Glomerular endothelial cell (primary cell): ENCODE measurements around the gene ATP11C. TPM values are rescaled to one million over a fixed set of nuclear protein-coding genes. Genes with fewer than 3 reads are reported as not detected.
"Not testable (repeated sequence)": the region's sequence is repeated elsewhere in the genome, so short reads cannot be mapped to it uniquely, and the experiment has no call there.

Source experiments
- DNase-seq: peaks from one replicate; pipeline ENCODE4 v3.0.0-alpha.2; 2011; ENCODE audit warnings: low read depth, low spot score; ENCODE audit errors: extremely low read depth
- total RNA-seq: library from RNA; depleted of rRNA; stranded (reverse); fragments of >200 nt; gene quantifications from 2 replicates; pipeline ENCODE4 v1.2.3, GENCODE V29; 2015

ATP11C gene
- total RNA-seq, 1 donor from 2014 or later, result 48.0 TPM

DNA sequence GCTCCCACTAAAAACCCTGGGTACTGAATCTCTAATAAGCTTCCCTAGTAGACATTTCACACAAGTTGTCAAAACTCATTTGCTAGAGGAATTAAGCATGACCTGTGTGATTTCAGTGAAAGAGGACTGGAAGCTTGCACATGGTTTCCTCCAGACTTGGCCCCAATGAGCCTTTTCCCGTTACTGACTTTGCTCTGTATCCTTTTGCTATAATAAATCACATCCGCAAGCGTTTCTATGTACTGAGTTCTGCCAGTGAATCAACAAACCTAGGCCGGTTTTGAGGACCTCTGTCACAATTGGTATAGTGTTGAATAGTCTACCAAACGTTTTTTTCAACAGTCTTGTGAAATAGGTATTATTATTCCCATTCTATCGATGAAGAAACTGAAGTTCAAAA is 8.2 kb downstream of the ATP11C start:
- DNase-seq, result peak; percentile 58

DNA sequence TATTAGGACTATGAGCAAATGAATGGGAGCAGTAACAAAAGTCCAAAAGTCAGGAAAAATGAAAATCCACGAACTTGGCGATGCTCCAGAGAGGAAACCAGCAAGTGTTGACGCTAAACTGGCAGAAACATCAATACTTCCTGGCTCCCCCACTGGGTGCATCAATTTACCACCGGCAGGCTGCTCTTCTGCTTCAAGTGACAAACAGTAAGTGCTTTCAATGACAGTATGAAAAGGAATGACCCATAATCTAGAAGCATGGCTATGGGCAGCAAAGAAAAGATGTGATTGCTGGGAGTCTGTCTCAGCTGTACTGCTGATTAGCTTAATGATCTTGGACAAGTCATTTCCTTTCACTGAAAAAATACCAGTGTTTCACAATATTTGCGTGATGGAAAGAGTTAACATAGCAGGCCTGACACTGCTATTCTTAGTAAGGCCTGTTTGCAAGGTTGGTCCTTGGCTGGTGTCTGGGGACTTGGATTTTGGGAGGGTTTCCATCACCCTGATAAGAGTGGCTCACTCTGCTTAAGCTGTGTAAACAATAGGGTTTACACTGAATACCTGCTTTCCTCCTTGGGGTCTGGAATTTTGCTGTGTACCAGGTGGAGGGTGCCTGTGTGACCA is 8.7 kb downstream of the ATP11C start:
- no peak for DNase-seq

DNA sequence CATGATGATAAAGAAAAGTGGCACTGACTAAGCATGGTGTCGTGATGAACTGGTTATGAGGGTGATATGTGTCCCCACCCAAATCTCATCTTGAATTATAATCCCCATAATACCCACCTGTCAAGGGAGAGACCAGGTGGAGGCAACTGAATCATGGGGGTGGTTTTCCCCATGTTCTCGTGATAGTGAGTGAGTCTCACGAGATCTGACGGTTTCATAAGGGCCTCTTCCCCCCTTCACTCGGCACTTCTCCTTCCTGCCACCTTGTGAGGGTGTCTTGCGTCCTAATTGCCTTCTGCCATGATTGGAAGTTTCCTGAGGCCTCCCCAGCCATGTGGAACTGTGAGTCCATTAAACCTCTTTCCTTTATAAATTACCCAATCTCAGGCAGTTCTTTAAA is 11.7 kb downstream of the ATP11C start:
- DNase-seq, result not testable (repeated sequence)

DNA sequence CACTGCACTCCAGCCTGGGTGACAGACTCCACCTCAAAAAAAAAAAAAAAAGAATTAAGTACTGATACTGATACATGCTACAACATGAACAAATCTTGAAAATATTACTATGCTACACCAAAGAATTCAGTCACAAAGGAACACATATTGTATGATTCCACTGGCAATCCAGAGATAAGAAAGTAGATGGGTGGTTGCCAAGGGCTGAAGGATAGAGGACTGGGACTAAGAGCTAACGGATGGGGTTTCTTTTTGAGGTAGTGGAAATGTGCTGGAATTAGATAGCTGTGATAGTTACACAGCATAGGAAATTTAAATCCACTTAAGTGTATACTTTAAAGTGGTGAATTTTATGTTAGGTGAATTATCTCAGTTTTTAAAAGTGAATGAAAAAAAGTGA is 12.5 kb downstream of the ATP11C start:
- DNase-seq, result no peak

DNA sequence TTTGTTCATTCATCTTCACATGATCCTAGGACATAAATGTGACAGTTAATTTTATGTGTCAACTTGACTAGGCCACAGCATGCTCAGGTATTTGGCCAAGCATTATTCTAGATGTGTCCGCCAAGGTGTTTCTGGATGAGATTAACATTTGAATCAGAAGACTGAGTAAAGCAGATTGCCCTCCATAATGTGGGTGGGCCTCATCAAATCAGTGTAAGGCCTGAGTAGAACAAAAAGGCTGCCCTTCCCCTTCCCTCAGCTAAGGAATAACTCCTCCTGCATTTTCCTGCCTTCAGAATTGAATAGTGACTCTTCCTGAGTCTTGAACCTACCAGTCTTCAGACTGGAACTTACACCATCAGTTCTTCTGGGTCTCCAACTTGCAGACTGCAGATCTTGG is 18.4 kb downstream of the ATP11C start:
- no peak for DNase-seq

DNA sequence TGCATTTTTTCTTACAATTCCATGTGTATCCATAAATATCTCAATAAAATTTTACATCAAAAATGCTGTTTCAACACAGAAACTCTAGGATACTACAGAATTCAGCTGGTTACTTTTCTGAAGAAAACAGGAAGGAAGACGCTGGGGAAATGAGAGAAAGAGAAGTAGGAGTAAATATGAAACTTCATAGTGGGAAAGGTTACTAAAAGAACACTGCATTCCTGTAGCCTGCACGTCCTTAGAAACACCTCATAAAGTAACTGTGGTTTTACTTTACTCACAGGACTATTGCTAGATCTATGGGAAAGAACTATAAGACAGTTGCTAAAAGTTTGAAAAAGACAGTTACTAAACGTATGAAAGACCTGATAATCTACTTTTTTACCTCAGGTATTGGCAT is 23.1 kb downstream of the ATP11C start:
- no peak for DNase-seq

DNA sequence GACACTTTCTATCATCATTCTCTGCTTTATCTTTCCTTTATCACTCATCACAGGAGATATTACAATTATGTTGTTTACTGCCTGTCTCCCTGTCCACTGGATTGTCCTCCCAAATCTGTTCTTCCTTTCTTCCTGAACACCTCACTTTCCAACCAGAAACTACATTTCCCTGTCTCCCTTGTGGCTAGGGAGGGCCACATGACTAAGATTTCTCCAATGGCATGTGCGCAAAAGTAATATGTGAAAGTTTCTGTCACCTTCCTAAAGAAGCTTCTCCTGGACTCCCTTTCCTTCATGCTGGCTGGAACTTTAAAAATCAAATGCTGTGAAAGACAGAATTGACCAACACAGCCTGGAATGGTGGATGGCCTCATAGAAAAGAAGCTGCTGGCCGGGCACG is 25.8 kb downstream of the ATP11C start:
- DNase-seq, result no peak

DNA sequence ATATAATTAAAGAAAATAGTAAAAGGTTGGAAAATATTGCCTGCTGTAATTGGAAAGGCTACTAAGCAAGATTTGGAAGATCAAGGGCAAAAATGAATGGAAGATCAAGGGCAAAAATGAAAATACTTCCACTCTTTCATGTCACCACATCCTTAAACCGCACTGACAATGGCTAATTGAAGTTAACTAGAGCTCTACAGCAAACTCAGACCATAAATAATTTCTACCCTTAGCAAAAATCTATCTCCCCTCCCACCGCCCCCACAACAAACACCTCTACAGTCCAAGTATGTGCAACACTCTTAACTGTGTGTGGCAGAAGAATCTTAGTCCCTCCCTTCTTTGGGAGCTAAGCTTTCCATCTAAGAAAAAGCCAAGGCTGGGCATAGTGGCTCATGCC is 27.1 kb downstream of the ATP11C start:
- DNase-seq, result no peak

DNA sequence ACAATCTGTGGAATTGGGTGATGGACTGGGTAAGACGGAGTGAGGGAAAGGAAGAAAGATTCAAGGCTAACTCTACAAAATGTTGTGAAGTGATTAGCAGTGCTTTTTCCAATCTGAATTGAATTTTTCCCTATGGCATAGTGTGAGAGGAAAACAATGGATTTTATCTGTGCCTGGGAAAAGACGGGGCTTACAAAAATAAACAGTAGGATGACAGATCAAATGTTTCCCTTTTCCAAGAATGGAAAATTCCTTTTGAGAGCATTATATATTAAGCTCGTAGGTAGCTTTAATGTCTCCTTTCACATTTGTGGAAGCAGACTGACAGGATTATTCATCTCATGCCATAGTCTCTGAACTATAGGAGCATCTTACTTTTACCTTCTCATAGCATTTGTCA is 27.8 kb downstream of the ATP11C start:
- no peak for DNase-seq

DNA sequence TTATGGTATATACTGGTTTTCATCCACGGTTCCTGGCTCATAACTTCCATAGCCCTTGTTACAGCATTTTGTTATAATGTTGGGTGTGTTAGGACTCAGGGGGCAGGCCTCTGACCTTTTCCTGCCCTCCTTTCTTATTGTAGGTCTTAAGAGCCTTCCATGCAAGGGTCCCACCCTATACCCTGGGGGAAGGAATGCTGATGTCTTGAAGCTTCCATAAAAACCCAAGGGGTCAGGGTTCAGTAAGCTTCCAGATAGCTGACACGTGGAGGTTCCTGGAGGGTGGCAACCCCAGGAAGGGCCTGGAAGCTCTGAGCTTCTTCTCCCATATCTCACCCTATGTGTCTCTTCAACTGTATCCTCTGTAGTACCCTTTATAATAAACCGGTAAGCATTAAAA is 29.6 kb downstream of the ATP11C start:
- no peak for DNase-seq

DNA sequence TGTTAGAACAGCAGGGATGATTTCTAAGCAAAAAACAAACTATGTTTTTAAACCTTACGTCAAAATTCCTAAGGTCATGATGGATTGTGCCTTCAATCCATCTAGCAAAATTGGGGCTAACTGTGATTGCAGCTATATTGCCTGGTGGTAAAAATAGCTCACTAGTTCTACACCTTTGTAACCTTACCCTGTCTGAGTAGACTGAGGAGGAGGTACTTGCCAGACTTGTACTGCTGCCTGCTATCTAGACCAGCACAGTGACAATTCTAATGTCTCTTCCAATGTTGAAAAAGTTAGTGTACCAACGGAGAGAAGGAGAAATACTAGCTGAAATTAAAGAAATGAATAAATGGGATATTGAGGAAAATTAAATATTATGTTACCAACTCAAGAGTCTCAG is 30.3 kb downstream of the ATP11C start:
- no peak for DNase-seq

DNA sequence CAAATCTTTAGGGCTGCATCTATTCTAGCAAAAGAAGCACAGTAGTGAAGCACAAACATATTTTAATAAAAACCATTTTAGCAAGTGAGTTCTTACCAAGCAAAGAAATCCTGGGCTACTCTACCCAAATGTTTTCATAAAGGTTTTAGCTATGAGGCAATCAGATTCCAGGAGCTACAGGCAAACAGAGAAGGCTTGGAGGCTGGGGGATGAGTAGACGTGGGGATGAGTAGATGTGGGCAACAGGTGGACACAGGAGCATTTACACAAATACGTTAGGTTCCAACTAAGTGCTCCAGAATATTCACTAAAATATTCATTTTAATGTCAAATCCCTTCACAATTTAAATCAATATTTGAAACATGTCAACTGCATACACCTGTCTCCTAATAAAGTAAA is 34.5 kb downstream of the ATP11C start:
- DNase-seq, result no peak

DNA sequence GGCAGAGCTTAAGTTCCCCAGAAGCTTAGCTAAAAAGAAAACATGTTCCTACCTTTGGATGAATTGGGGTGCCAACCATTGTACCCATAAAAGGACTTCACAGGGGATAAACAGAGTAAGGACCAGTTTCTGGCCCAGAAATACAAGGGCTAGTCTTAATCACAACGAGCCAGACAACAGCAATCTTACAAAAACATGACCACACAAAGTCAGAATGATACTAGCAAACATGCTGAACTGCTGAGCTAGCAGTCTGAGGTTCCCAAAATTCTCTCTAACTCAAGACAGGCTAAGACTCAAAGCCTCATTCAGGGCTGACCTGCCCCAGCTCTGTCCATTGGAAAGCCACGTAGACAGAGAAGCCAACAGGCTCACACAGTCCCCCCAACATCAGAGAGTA is 40.3 kb downstream of the ATP11C start:
- DNase-seq, result no peak

DNA sequence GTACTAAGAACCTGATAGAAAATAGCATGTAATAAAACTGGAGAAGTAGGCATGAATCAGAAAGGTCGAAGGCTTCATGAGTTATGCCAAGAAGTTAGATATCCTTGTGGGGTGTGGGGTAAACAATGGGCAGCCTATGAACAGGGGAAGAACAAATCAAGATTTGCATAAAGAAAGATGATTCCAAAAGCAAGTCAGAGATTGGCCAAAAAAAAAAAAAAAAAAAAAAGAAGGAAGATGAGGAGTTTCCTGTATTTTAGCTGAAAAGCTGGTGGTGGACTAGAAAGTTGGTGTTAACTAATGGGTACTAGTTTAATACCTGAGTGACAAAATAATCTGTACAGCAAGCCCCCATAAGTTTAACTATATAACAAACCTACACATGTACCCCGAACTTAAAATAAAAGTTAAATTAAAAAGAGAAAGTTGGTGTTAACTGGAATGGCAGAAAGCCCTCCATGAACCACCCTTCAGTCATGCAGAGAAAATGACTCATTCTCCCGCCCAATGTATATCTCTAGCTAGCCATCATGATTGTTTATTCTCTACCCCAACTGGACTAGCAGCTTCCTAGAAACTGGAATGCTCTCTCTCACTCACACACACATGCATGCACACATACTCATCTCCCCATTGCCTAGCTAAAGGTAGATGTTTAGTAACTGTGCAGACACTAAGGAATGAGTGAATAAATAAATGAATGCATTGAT is 41.7 kb downstream of the ATP11C start:
- no peak for DNase-seq

DNA sequence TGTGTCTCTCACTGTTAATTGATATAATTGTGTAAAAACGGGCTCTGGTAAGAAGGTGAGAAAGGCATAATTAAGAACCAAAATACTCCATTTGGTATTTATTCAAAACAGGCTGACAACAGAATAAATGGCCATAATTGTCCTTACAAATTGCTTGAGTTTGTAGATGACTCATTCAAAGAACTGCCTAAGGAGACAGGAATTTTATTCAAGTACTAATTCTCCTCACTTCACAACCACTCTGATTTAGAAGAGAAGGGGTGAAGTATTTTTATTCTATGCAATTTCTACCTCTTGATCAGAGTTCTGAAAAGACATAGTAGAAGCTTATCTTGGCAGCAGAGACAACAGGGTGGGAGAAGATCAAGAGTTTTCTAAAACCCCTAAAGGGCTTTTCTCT is 43.1 kb downstream of the ATP11C start:
- no peak for DNase-seq

DNA sequence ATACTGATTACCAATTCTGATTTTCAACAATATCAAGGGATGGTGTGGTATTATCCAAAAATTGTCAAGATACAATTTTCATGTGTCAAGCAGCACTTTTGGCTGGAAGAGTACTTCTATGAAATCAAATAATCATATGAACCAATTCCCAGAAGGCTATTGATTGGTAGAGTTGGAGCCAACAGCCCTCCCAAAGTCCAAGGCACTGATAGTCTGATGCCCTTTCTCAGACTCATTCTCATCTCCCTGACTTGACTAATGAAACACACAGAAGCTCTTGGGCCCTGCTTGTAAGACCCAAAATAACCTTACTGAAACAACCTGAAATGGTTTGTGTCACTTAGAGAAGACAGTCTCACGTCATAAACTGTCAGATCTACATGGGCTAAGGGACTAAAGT is 48.9 kb downstream of the ATP11C start:
- DNase-seq, result no peak

DNA sequence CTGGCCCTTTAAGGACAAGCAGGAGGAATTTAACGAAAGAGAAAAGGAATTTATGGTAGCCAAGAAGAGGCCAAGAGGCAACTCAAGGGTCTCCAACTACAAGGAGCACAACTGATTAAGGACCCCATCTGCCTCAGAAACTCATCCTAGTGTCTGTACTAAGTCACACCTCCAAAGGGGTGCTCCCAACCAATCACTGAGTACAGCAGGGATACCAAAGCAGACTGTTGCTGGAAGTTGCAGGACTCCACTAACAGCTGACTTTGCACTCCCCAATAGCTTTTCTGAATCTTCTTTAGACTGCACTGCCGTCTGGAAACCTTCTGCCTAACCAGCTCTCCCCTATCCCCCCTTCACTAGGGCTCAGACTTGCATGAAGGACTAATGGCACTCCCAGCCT is 50.6 kb downstream of the ATP11C start:
- DNase-seq, result no peak

DNA sequence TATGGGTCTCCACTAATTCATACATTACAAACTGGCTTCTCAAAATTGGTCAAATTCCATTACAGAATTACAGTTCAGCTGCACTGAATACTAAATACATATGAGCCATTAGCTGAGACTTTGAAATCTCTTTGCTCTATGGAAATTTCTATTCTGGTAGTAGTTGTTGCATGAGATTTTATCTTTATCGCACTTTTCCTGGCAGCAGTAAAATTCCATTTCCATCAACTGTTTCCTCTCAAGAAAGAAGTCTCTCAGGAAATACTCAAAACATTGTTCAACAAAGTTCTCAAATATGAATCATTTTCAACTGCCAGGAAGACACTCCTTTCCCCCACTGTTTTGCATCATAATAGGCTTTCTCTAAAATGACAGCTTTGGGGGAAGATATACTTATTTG is 51.3 kb downstream of the ATP11C start:
- DNase-seq, result no peak

DNA sequence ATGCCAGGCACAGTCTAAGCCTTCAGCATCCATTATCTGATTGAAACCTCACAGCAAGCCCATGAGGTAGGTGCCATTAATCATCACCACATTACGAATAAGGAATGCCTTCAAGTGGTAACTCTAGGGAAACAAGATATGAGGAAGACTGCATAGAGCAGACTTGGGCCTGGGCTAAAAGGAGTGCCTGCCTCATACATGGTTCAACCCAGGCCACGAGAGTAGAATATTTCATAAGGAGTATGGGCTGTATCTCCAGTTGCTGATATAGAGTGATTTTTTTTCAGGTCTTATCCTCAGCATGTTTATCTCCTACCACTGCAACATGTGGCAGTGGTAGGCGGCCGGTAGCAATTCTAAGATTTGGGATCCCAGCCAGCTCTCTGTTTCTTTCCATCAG is 51.7 kb downstream of the ATP11C start:
- DNase-seq, result no peak

DNA sequence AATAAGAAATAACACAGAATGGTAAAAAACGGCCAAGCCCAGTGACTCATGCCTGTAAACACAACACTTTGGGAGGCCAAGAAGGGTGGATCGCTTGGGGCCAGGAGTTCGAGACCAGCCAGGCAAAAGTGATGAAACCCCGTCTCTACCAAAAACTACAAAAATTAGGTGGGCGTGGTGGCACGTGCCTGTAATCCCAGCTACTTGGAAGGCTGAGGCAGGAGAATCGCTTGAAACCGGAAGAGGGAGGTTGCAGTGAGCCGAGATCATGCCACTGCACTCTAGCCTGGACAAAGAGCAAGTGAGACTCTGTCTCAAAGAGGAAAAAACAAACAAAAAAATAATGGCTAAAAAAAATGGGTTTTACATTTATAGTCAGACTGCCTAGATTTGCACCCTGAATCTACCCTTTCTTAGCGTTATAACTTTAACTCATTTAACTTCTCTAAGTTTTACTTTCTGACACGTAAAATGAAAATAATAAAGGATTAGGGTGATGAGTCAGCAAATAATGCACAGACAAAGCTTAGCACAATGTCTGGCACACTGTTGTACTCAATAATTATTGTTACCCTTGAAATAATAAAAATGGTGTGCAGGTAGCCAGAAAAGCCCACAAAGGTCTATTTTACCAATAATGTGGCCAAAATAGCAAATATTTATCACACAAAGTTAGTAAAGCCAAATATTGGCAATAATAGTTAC is 55.0 kb downstream of the ATP11C start:
- no peak for DNase-seq

DNA sequence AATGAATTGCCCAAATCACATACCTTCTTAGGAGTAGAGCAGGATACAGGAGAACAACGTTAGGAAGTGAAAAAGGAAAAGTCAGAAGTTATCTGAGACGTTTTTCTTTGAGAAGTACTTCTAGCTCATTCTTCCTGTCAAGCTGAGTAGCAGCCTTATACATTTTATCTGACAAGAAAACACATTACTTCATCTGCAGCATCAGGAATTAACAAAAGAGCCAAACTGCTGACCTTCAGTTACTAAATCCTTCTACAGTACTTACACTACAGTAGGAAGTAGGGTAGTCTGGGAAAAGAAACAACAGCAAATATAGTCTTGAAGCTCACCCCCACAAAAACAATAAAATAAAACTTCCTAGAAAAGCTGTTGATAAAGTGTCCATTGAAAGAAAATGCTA is 57.0 kb downstream of the ATP11C start:
- DNase-seq, result no peak

DNA sequence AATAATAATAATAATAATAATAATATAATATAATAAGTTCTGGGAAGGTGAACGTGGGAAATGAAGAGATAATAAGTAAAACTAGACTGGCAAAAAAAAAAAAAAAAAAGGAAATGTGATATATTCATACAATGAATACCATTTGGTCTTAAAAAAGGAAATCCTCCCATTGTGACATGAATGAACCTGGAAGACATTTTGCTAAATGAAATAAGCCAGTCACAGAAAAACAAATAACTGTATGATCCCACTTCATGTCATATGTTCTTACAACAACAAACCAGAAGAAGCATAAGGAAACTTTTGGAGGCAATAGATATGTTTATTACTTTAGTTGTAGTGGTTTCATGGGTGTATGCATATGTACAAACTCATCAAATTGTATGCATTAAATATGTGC is 63.1 kb downstream of the ATP11C start:
- DNase-seq, result no peak
